ENCODE measurements around the gene NEUROD1.

GRCh38 chr2:181680937-181681811 lies 857 bp upstream of the NEUROD1 start:
- TF ChIP-seq EZH2 (IDR thresholded peaks at IDR 0.05) (no peak), CTCF (IDR thresholded peaks at IDR 0.05) (no peak)

Data from neural progenitor cell (in vitro differentiated cells).